ENCODE results near the gene FHL2. TPM values are rescaled to one million over a fixed set of nuclear protein-coding genes. Genes with fewer than 3 reads are reported as not detected.
A peak's percentile ranks its signal among the peaks of the same experiment; 100 is the strongest.

Gene FHL2
- total and polyA plus RNA-seq, 9 of the 15 experiments (the other 6 are each of a cell fraction or from before 2014, with no cell fraction given), result 7.5 to 33.1 (median 23.9) TPM

DNA sequence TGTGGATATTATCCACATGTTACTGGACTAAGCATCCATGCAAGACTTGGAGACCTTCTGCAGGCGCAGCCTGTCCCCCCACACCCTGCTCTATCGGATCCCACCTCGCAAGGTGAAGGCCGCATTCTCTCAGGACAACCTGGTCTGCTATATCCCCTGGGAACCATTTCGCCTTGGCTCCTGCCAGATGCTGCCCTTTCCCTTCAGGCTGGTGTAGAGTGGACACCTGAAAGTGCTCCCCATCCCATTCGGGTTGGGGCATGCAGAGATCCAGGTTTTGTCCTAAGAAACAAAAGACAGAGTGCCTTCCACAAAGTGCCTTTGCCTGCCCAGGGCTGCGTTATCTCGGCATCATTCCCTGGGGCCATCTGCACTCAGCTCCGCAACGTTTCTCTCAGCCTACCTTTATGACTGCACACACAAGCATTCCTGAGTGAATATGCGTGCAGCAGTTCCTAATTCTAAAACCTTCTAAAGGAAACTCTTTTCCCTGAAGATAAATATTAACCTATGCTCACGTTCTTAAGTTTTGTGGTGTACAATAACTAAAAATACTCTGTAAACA lies 20.5 kb downstream of the FHL2 start:
- intact Hi-C loops (cut with micrococcal nuclease), result loop anchor here (2.0 kb wide), 1 partner anchor 142 kb away; no protein-coding TSS in a partner anchor
- CTCF ChIA-PET (ENCODE audit: low intra/inter-chr PET ratio), result interaction anchor here (1.2 to 1.9 kb wide), 2 partner anchors 139 to 143 kb away, joined by 4 to 18 read pairs; no protein-coding TSS in a partner anchor
- peaks cover 0 to 20% of the 10 kb centered on the region in 2 experiments; a peak in 3 of 5 replicates for H3K4me1 ChIP-seq (replicated peaks in 1 of 2; ENCODE audit: control insufficient read depth in 2 of 2, insufficient read depth in 2 of 2, low read length in 2 of 2)
- in situ Hi-C loops (cut with MboI), result no loop called here
- no peaks in the 10 kb centered on the region for H3K79me2 ChIP-seq (ENCODE audit: control insufficient read depth, insufficient read depth, low read length)
- H3K9me1 ChIP-seq (ENCODE audit: control insufficient read depth, insufficient read depth, low read length), result no peaks in the 10 kb centered on the region
- H4K20me1 ChIP-seq (replicated peaks; ENCODE audit: control insufficient read depth, insufficient read depth, low read length), result no peaks in the 10 kb centered on the region
- POLR2A ChIA-PET, result interaction anchor here (0.6 to 2.4 kb wide), 2 partner anchors 17 to 99 kb away, joined by 3 to 7 read pairs; no protein-coding TSS in a partner anchor
- H3K27ac ChIP-seq (ENCODE audit: extremely low read depth, low read depth, low read length), result no peak overlapping the region
- WGBS (ENCODE audit: insufficient coverage, low coverage, missing lambda C conversion rate), result 76% methylated on average over 12 of the region's 12 CpGs
- H3K27me3 ChIP-seq (ENCODE audit: control insufficient read depth in 2 of 2, insufficient read depth in 2 of 2, low read length in 2 of 2), result no peaks in the 10 kb centered on the region
- H3K9me3 ChIP-seq (replicated peaks; ENCODE audit: control insufficient read depth, insufficient read depth, low read depth, low read length), result no peaks in the 10 kb centered on the region
- H3K9ac ChIP-seq (ENCODE audit: insufficient read depth in 1 of 2, low read depth in 2 of 2, low read length in 2 of 2), result no peak overlapping the region
- H3K36me3 ChIP-seq (ENCODE audit: control insufficient read depth, insufficient read depth, low read length), result peaks cover 47% of the 10 kb centered on the region; the same call in 2 of the 3 replicates
- no peak overlapping the region for H3K4me2 ChIP-seq (ENCODE audit: insufficient read depth, low read length)
- no peak overlapping the region for H3K4me3 ChIP-seq
- FAIRE-seq, result no peak
- BruUV-seq (replicated peaks), result no TSS peak
- TF ChIP-seq HBP1 (CRISPR knock-in tag; IDR thresholded peaks at IDR 0.05), result no peak
- TF ChIP-seq ZNF76 (CRISPR knock-in tag; IDR thresholded peaks at IDR 0.05; ENCODE audit: borderline replicate concordance), result no peak
- TF ChIP-seq PREB (CRISPR knock-in tag; IDR thresholded peaks at IDR 0.05), result no peak
- 0 out of 4 replicates have a peak, but pooled peaks of 1 of the 2 experiments have one; percentile 0 for TF ChIP-seq RAD21 (CRISPR knock-in tag; conservative IDR thresholded peaks at IDR 0.05 in 1 of 2, IDR thresholded peaks at IDR 0.05 in 1 of 2)
- TF ChIP-seq E2F3 (CRISPR knock-in tag; IDR thresholded peaks at IDR 0.05), result no peak
- no peak overlapping the region for H2AFZ ChIP-seq (ENCODE audit: low read depth, low read length)
- no peak for DNase-seq (ENCODE audit: extremely low read depth in 1 of 4, low spot score in 3 of 4)
- no peak for ATAC-seq
